GM12878 (cell line): ENCODE measurements around the gene PEF1. TPM values are rescaled to one million over a fixed set of nuclear protein-coding genes. Genes with fewer than 3 reads are reported as not detected.

Experiments
- ATAC-seq: fragments of 200-7000 bp; cut with Tn5 transposase; 3 replicates; pipeline ENCODE4 v1.9.1; 2020; ENCODE audit warnings: mild to moderate bottlenecking, moderate library complexity
- BruUV-seq: library from RNA; stranded (reverse); fragments of 400-500 nt; replicated peaks from 2 replicates; lab custom pipeline; 2021; lab: Mats Ljungman, UMichigan
- CTCF ChIA-PET: fragments of 300-600 bp; sonication (Branson Sonifier 250); formaldehyde crosslinking; extraction: SDS; loops from one replicate; lab custom pipeline; 2021; ENCODE audit warnings: inconsistent platforms; lab: Yijun Ruan, JAX
- POLR2A ChIA-PET: fragments of 350-600 bp; formaldehyde crosslinking; extraction: SDS; loops from one replicate; lab custom pipeline; 2021; ENCODE audit warnings: inconsistent platforms; lab: Charles Lee
- RAD21 ChIA-PET: fragments of 300-600 bp; sonication (Branson Sonifier 250); formaldehyde crosslinking; loops from one replicate; lab custom pipeline; 2023; ENCODE audit warnings: antibody characterized with exemption; ENCODE audit not compliant: unreplicated experiment; lab: Charles Lee
- SMC1A ChIA-PET: fragments of 300-600 bp; sonication (Branson Sonifier 250); formaldehyde crosslinking; loops from one replicate; lab custom pipeline; 2023; ENCODE audit not compliant: unreplicated experiment, uncharacterized antibody; lab: Charles Lee
- DNase-seq: peaks from one replicate; pipeline ENCODE4 v3.0.0-alpha.2; 2011; ENCODE audit warnings: low read depth, low spot score
- FAIRE-seq: peaks from 3 replicates; lab custom pipeline; 2011; peaks lifted over from hg19 to GRCh38; lab: Jason Lieb, UNC
- H2AFZ ChIP-seq: 2 replicates; pipeline ENCODE4 v1.6.0; 2011; ENCODE audit warnings: low read depth, low read length, control low read depth; ENCODE audit not compliant: control insufficient read depth
- H3K27ac ChIP-seq: 2 replicates; pipeline ENCODE4 v1.5.1; 2011; ENCODE audit warnings: control low read depth; ENCODE audit not compliant: control insufficient read depth, insufficient read depth
- H3K27me3 ChIP-seq, 2 experiments: replicated peaks in 1 of 2; 2 replicates each; pipeline versions ENCODE4 v1.6.0 to v1.6.1; 2011; ENCODE audit warnings: low read length in 1 of 2; ENCODE audit not compliant: control insufficient read depth in 2 of 2, insufficient read depth in 2 of 2
- H3K36me3 ChIP-seq, 2 experiments: 2 replicates each; pipeline ENCODE4 v1.5.1; 2011; ENCODE audit warnings: low read length in 1 of 2; ENCODE audit not compliant: control insufficient read depth in 2 of 2, insufficient read depth in 2 of 2
- H3K4me1 ChIP-seq: 2 replicates; pipeline ENCODE4 v1.6.1; 2011; ENCODE audit warnings: mild to moderate bottlenecking, low read length, moderate library complexity, mixed read lengths; ENCODE audit not compliant: control insufficient read depth, insufficient read depth
- H3K4me2 ChIP-seq: 2 replicates; pipeline ENCODE4 v1.6.0; 2011; ENCODE audit warnings: control low read depth; ENCODE audit not compliant: control insufficient read depth, insufficient read depth
- H3K4me3 ChIP-seq: fragments of 200-600 bp; sonication (generic); 2 replicates; pipeline ENCODE4 v1.5.1; 2016
- H3K79me2 ChIP-seq: 2 replicates; pipeline ENCODE4 v1.6.0; 2011; ENCODE audit warnings: low read length; ENCODE audit not compliant: control insufficient read depth, insufficient read depth
- H3K9ac ChIP-seq: 2 replicates; pipeline ENCODE4 v1.8.0; 2011; ENCODE audit warnings: low read length, control low read depth, mixed read lengths; ENCODE audit not compliant: control insufficient read depth, insufficient read depth
- H3K9me3 ChIP-seq: replicated peaks from 3 replicates; pipeline ENCODE4 v1.5.1; 2011; ENCODE audit warnings: mild to moderate bottlenecking, low read length; ENCODE audit not compliant: control insufficient read depth, insufficient read depth
- H4K20me1 ChIP-seq: 2 replicates; pipeline ENCODE4 v1.6.0; 2011; ENCODE audit not compliant: control insufficient read depth, insufficient read depth
- ATF7 ChIP-seq: fragments of 450-650 bp; IDR thresholded peaks from 2 replicates; pipeline ENCODE4 v1.6.1; 2016; ENCODE audit warnings: low read depth, mild to moderate bottlenecking
- CBFB ChIP-seq: IDR thresholded peaks from 2 replicates; pipeline ENCODE4 v1.6.1; 2016; ENCODE audit warnings: antibody characterized with exemption, low read depth
- EGR1 ChIP-seq, 2 experiments: IDR thresholded peaks; 1 replicate in 1 of 2; 2 replicates in 1 of 2; pipeline ENCODE4 v1.6.1; 2011 to 2012; ENCODE audit warnings: low read depth in 2 of 2, low read length in 2 of 2, borderline replicate concordance in 1 of 2, mild to moderate bottlenecking in 1 of 2, moderate library complexity in 1 of 2
- GATAD2B ChIP-seq: fragments of 450-650 bp; conservative IDR thresholded peaks from 2 replicates; pipeline ENCODE4 v1.6.1; 2017; ENCODE audit warnings: low read depth, mild to moderate bottlenecking, moderate library complexity
- HDAC2 ChIP-seq: fragments of 200-600 bp; sonication (generic); IDR thresholded peaks from 2 replicates; pipeline ENCODE4 v1.6.1; 2017
- MYC ChIP-seq: IDR thresholded peaks from 2 replicates; pipeline ENCODE4 v1.6.1; 2011; ENCODE audit warnings: mild to moderate bottlenecking, low read length, moderate library complexity, inconsistent platforms; ENCODE audit not compliant: insufficient read depth, insufficient replicate concordance, insufficient read length, severe bottlenecking
- RAD51 ChIP-seq: fragments of 450-650 bp; IDR thresholded peaks from 2 replicates; pipeline ENCODE4 v1.6.1; 2016; ENCODE audit warnings: moderate library complexity, mild to moderate bottlenecking, inconsistent platforms
- REST ChIP-seq: IDR thresholded peaks from 2 replicates; pipeline ENCODE4 v1.6.1; 2012; ENCODE audit warnings: mild to moderate bottlenecking, low read depth, low read length
- STAT1 ChIP-seq: fragments of 450-650 bp; conservative IDR thresholded peaks from 2 replicates; pipeline ENCODE4 v1.6.1; 2014; ENCODE audit warnings: antibody characterized with exemption, mild to moderate bottlenecking
- YBX1 ChIP-seq: fragments of 450-650 bp; IDR thresholded peaks from 2 replicates; pipeline ENCODE4 v1.6.1; 2016; ENCODE audit warnings: antibody characterized with exemption
- ZZZ3 ChIP-seq: IDR thresholded peaks from 2 replicates; pipeline ENCODE4 v1.6.1; 2011; ENCODE audit warnings: low read depth; ENCODE audit not compliant: control insufficient read depth, insufficient read length
- WGBS: methylation state at CpG from one replicate; pipeline ENCODE4 v1.1.6; 2016; ENCODE audit warnings: low lambda C conversion rate; ENCODE audit not compliant: insufficient replicate concordance, insufficient coverage; ENCODE audit errors: missing lambda C conversion rate; 5-methylcytosine and 5-hydroxymethylcytosine counted together
- in situ Hi-C: fragments of 300-500 bp; cut with MboI; formaldehyde crosslinking; loops from 9 replicates; pipeline ENCODE4 v1.14.3; 2018; ENCODE audit warnings: mixed read lengths
- intact Hi-C: fragments of 100-400 bp; cut with micrococcal nuclease; formaldehyde crosslinking; loops from one replicate; pipeline ENCODE4 v1.14.2; 2022; ENCODE audit not compliant: unreplicated experiment
- polyA plus RNA-seq, 11 experiments: library from polyadenylated mRNA; depleted of rRNA in 4 of 11; unstranded in 6 of 11; stranded (reverse) in 5 of 11; fragments of >200 nt; fragmentation: Nextera tagmentation in 4 of 11; fragmentation: Illumina TruSeq in 1 of 11; extraction: Ambion mirVana in 4 of 11; extraction: Trizol in 1 of 11; gene quantifications; 1 replicate in 1 of 11; 2 replicates in 10 of 11; pipeline versions ENCODE4 v1.2.1 to v1.2.3, GENCODE V29; 2011 to 2016; ENCODE audit warnings: inconsistent platforms in 2 of 11, missing spikeins in 2 of 11, low read depth in 1 of 11
- total RNA-seq, 4 experiments: library from RNA; depleted of rRNA in 3 of 4; stranded (reverse); fragments of >200 nt in 3 of 4; fragmentation: Illumina TruSeq in 1 of 4; extraction: Trizol in 1 of 4; gene quantifications; 2 replicates each; pipeline versions ENCODE4 v1.2.1 to v1.2.3, GENCODE V29; 2013 to 2021

The PEF1 gene
- total and polyA plus RNA-seq, 10 of the 15 experiments (the other 5 are each of a cell fraction or from before 2014, with no cell fraction given), result 27.1 to 107 (median 79.0) TPM

- ATAC-seq, result no peak
- Histone ChIP-seq H3K36me3 (no peaks in the 10 kb centered on the region), H3K9me3 (no peaks in the 10 kb centered on the region), H3K27ac (no peak overlapping the region), H3K4me3 (no peak overlapping the region), H3K4me1 (peaks cover 3% of the 10 kb centered on the region; the same call in 1 of the 2 replicates), H3K4me2 (no peak overlapping the region), H2AFZ (no peak overlapping the region), H3K79me2 (no peaks in the 10 kb centered on the region), H4K20me1 (no peaks in the 10 kb centered on the region), H3K27me3 (no peaks in the 10 kb centered on the region; a peak in 1 of 4 replicates), H3K9ac (no peak overlapping the region)
- no peak for DNase-seq
- TF ChIP-seq MYC, result no peak
- TF ChIP-seq ZZZ3, result no peak
- TF ChIP-seq CBFB, result no peak
- no peak for TF ChIP-seq HDAC2
- TF ChIP-seq RAD51, result no peak
- no peak for TF ChIP-seq STAT1
- no peak for TF ChIP-seq GATAD2B
- no peak for TF ChIP-seq ATF7
- TF ChIP-seq REST, result no peak
- TF ChIP-seq EGR1 (IDR thresholded peaks at IDR 0.05; ENCODE audit: borderline replicate concordance in 1 of 2, low read depth in 2 of 2, low read length in 2 of 2), result no peak
- no peak for TF ChIP-seq YBX1
- RAD21 ChIA-PET, result no interaction called here
- no TSS peak for BruUV-seq
- intact Hi-C loops, result no loop called here
- WGBS, result 55% methylated on average over 11 of the region's 11 CpGs
- in situ Hi-C loops, result no loop called here
- SMC1A ChIA-PET, result no interaction called here
- POLR2A ChIA-PET, result no interaction called here
- CTCF ChIA-PET, result interaction anchor here (0.5 kb wide), 1 partner anchor 178 kb away, joined by 4 read pairs; no protein-coding TSS in a partner anchor
- FAIRE-seq, result no peak
These were observed 47.3 kb upstream of the PEF1 start for GRCh38 chr1:31691951-31692350.
